MCF 10A (cell line): ENCODE measurements around the gene CNTNAP1. TPM values are rescaled to one million over a fixed set of nuclear protein-coding genes. Genes with fewer than 3 reads are reported as not detected.

Experiments
- BruUV-seq: library from RNA; stranded (reverse); fragments of 400-500 nt; replicated peaks from 2 replicates; lab custom pipeline; 2021; lab: Mats Ljungman, UMichigan
- CTCF ChIA-PET: fragments of 300-600 bp; sonication (Branson Sonifier 250); formaldehyde crosslinking; extraction: SDS; loops from one replicate; lab custom pipeline; 2021; ENCODE audit warnings: antibody characterized with exemption, inconsistent platforms; lab: Yijun Ruan, JAX
- POLR2A ChIA-PET: fragments of 300-600, 350-650 bp; sonication (Branson Sonifier 250); formaldehyde crosslinking; extraction: SDS; loops from one replicate; lab custom pipeline; 2020; ENCODE audit warnings: antibody characterized with exemption, inconsistent platforms; lab: Yijun Ruan, JAX
- DNase-seq: peaks from one replicate; pipeline ENCODE4 v3.0.0-alpha.2; 2018; ENCODE audit not compliant: unreplicated experiment
- H3K27ac Mint-ChIP-seq: one replicate; pipeline ENCODE4 v1.8.0; 2022; ENCODE audit warnings: mild to moderate bottlenecking, low read depth, mixed read lengths; ENCODE audit not compliant: unreplicated experiment
- H3K27me3 Mint-ChIP-seq: one replicate; pipeline ENCODE4 v1.8.0; 2022; ENCODE audit warnings: mixed read lengths; ENCODE audit not compliant: insufficient read depth, unreplicated experiment
- H3K36me3 Mint-ChIP-seq: one replicate; pipeline ENCODE4 v1.8.0; 2022; ENCODE audit warnings: mild to moderate bottlenecking, moderate library complexity, mixed read lengths; ENCODE audit not compliant: insufficient read depth, unreplicated experiment
- H3K4me1 Mint-ChIP-seq: one replicate; pipeline ENCODE4 v1.8.0; 2022; ENCODE audit warnings: mixed read lengths; ENCODE audit not compliant: insufficient read depth, unreplicated experiment
- H3K4me3 Mint-ChIP-seq: one replicate; pipeline ENCODE4 v1.8.0; 2022; ENCODE audit warnings: mild to moderate bottlenecking, moderate library complexity, mixed read lengths; ENCODE audit not compliant: unreplicated experiment
- H3K9me3 Mint-ChIP-seq: one replicate; pipeline ENCODE4 v1.8.0; 2022; ENCODE audit warnings: mixed read lengths; ENCODE audit not compliant: unreplicated experiment
- intact Hi-C: fragments of 100-400 bp; cut with micrococcal nuclease; formaldehyde crosslinking; loops from 2 replicates; pipeline ENCODE4 v1.14.1; 2022
- total RNA-seq: library from RNA; stranded (reverse); gene quantifications from 2 replicates; pipeline ENCODE4 v1.2.3, GENCODE V29; 2022
- TF ChIP-seq, protein P1 (sequence below): fragments of 200-600 bp; IDR thresholded peaks from one replicate; pipeline ENCODE4 v1.8.0; 2022; ENCODE audit warnings: antibody characterized with exemption, mild to moderate bottlenecking; ENCODE audit not compliant: unreplicated experiment

The CNTNAP1 gene
- total RNA-seq, 1 experiment from 2014 or later = 1.2 TPM

DNA sequence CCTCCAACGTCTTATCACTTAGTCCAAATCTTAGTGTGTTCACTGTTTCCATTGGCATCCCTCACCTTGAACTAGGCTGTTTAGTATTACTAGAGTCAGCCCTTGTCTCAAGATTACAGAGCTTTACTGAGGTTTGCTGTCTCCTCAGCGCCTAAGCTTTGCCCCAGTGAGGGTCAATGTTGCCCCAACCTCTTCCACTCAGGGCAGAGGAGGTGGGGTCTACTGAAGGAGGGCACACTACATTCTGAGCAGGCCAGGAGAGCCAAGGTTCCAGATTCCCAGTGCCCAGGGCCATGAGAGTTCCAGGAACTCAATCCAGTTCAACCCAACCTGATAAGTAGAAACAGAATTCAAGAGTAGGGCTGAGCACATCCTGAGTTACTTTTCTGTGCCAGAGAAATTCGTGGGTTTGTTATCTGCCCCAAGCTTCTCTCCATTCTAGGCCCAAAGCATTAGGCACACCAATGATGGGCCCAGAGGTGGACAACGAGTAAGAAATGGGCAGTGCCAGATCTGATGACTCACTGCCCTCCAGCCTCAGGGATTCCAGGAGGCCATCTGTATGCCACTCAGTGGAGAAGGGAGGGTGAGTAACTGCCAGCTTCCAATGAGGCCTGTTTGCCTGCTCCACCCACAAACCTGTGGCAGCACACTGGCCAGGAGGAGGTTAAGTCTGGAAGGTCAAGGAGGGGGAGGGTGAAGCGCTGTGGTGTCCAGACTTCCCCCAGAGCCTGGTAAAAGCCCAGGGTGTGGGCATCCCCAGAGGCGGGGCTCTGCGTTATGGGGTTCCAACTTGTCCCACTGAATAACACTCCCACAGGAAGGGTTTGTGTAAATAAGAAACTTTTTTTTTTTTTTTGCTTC, 15.0 kb upstream of the CNTNAP1 start:
- Mint-ChIP-seq H3K27ac (peak overlapping the region; percentile 61), H3K36me3 (peaks cover 74% of the 10 kb centered on the region), H3K9me3 (no peaks in the 10 kb centered on the region), H3K27me3 (no peaks in the 10 kb centered on the region), H3K4me3 (peak overlapping the region; percentile 18), H3K4me1 (peaks cover 28% of the 10 kb centered on the region)
- no TSS peak for BruUV-seq
- TF ChIP-seq, protein P1, sequence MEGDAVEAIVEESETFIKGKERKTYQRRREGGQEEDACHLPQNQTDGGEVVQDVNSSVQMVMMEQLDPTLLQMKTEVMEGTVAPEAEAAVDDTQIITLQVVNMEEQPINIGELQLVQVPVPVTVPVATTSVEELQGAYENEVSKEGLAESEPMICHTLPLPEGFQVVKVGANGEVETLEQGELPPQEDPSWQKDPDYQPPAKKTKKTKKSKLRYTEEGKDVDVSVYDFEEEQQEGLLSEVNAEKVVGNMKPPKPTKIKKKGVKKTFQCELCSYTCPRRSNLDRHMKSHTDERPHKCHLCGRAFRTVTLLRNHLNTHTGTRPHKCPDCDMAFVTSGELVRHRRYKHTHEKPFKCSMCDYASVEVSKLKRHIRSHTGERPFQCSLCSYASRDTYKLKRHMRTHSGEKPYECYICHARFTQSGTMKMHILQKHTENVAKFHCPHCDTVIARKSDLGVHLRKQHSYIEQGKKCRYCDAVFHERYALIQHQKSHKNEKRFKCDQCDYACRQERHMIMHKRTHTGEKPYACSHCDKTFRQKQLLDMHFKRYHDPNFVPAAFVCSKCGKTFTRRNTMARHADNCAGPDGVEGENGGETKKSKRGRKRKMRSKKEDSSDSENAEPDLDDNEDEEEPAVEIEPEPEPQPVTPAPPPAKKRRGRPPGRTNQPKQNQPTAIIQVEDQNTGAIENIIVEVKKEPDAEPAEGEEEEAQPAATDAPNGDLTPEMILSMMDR = no peak
- intact Hi-C loops = no loop called here
- CTCF ChIA-PET = interaction anchor here (0.7 to 1.5 kb wide), 4 partner anchors 9 to 891 kb away, joined by 3 to 8 read pairs (median 4); no protein-coding TSS in a partner anchor
- POLR2A ChIA-PET = interaction anchor here (0.6 to 3.9 kb wide), 20 partner anchors 9 to 331 kb away, joined by 3 to 37 read pairs (median 6); partner anchors contain the start of genes NAGLU, PLEKHH3, PSMC3IP and RETREG3
- DNase-seq = peak; percentile 98

DNA sequence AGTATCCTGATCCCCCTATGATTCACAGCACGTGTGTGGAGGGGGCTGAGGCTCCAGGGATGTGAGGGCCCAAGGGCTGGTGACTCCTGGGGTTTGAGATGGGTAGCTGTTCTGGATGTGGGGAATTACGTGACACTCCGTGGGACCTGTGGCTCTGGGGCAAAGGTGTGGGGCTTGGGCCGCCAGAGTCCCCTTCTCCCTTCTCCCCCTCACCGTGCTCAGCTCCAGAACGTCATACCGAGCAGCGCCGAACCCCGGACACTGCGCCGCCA, 12.7 kb upstream of the CNTNAP1 start:
- H3K4me1 Mint-ChIP-seq = peaks cover 38% of the 10 kb centered on the region
- peak overlapping the region; percentile 89 for H3K27ac Mint-ChIP-seq
- H3K27me3 Mint-ChIP-seq = no peaks in the 10 kb centered on the region
- no peak overlapping the region for H3K4me3 Mint-ChIP-seq
- DNase-seq = no peak
- ChIA-PET CTCF (interaction anchor here (0.7 to 2.4 kb wide), 5 partner anchors 10 to 91 kb away, joined by 3 to 10 read pairs (median 6); partner anchors contain the start of gene PSMC3IP), POLR2A (interaction anchor here (0.8 to 3.9 kb wide), 4 partner anchors 9 to 92 kb away, joined by 3 to 37 read pairs (median 5); partner anchors contain the start of genes PSMC3IP, RETREG3 and TUBG1)
- H3K36me3 Mint-ChIP-seq = peaks cover 61% of the 10 kb centered on the region
- BruUV-seq = no TSS peak
- H3K9me3 Mint-ChIP-seq = no peaks in the 10 kb centered on the region
- TF ChIP-seq, protein P1 = no peak
- intact Hi-C loops = no loop called here

DNA sequence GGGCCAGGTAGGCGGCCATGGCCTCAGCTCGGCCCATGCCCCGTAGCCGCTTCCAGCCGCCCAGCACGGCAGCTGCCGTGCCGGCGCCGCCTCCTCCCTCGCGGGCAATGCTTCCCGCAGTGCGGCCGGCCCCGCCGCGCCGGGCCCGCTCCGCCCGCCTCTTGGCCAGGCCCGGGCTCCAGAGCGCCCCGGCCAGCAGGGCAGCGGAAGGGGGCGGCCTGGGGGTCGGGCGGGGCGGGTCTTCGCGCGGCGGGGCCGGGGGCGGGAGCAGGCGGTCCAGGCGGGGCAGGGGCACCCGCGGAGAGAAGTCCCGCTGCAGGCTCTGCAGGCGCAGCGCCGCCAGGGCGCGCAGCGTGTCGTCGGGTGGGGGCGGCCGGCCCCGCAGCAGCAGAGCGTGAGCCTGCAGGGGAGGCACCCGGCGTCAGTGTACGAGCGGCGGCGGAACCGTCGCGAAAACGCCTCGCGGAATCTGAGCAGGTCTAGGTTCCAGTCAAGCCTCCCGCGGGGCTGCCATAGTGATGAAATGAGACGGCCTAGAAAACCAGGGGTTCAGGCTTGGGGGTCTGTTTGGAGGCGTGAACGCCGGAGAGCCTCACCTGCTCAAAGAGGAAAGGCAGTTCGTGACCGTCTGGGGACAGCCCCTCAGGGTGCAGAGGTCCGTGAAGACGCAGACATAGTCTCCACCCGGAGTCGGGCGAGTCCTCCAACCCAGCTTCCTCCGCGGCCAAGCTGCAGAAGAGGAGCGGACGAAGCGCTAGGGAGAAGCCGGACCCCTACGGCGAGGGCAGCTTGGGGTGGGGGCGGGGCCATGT, 12.1 kb upstream of the CNTNAP1 start:
- Mint-ChIP-seq H3K9me3 (no peaks in the 10 kb centered on the region), H3K4me3 (no peak overlapping the region), H3K36me3 (peaks cover 58% of the 10 kb centered on the region), H3K27ac (no peak overlapping the region), H3K27me3 (no peaks in the 10 kb centered on the region), H3K4me1 (peaks cover 42% of the 10 kb centered on the region)
- POLR2A ChIA-PET = interaction anchor here (0.8 to 3.9 kb wide), 3 partner anchors 9 to 93 kb away, joined by 3 to 37 read pairs (median 4); partner anchors contain the start of genes PSMC3IP, RETREG3 and TUBG1
- no peak for DNase-seq
- BruUV-seq = no TSS peak
- CTCF ChIA-PET = interaction anchor here (0.7 to 2.4 kb wide), 5 partner anchors 10 to 102 kb away, joined by 3 to 10 read pairs (median 3); partner anchors contain the start of gene PSMC3IP
- intact Hi-C loops = no loop called here
- TF ChIP-seq, protein P1 = no peak
